ENCODE measurements around the gene SEPTIN5.

Gene SEPTIN5

GRCh38 chr22:19763458-19764298 lies 49.4 kb downstream of the SEPTIN5 start:
- no peak overlapping the region for H2BK5ac ChIP-seq (ENCODE audit: low read length)
- peak overlapping the region; percentile 45 for H3K23ac ChIP-seq (ENCODE audit: low read length)
- H3K79me1 ChIP-seq (ENCODE audit: low read length): no peaks in the 10 kb centered on the region
- no peak overlapping the region for H2AK5ac ChIP-seq (ENCODE audit: low read length)
- H3K4me3 ChIP-seq (ENCODE audit: low read length): no peak overlapping the region
- no peak overlapping the region for H4K8ac ChIP-seq (ENCODE audit: low read depth, low read length)
- H3K4me1 ChIP-seq (ENCODE audit: control insufficient read depth, low read depth, low read length): peaks cover 3% of the 10 kb centered on the region
- no peak overlapping the region for H4K5ac ChIP-seq (ENCODE audit: low read length)
- peaks cover 88% of the 10 kb centered on the region for H3K27me3 ChIP-seq (ENCODE audit: insufficient read depth, low read length, poor library complexity)
- no peak overlapping the region for H3K27ac ChIP-seq (ENCODE audit: low read depth, low read length)
- no peak overlapping the region for H2BK15ac ChIP-seq (replicated peaks; ENCODE audit: low read depth)
- H3K56ac ChIP-seq (ENCODE audit: low read length): peak overlapping the region; percentile 47
- no peaks in the 10 kb centered on the region for H3K79me2 ChIP-seq (ENCODE audit: control insufficient read depth, insufficient read depth, low read length)
- DNase-seq: no peak
- no peak overlapping the region for H3K9ac ChIP-seq (ENCODE audit: low read length)
- WGBS (ENCODE audit: extremely low coverage, insufficient coverage, low lambda C conversion rate): no CpG with 5 or more reads among the region's 39 CpGs
- H3K4me2 ChIP-seq (ENCODE audit: low read length): no peak overlapping the region
- H3K4ac ChIP-seq (ENCODE audit: low read depth, low read length): no peak overlapping the region
- H3K36me3 ChIP-seq (ENCODE audit: control insufficient read depth, insufficient read depth, low read length): no peaks in the 10 kb centered on the region
- H3K18ac ChIP-seq (ENCODE audit: low read length): no peak overlapping the region
- H2BK120ac ChIP-seq (ENCODE audit: low read depth, low read length): no peak overlapping the region

- no peak overlapping the region for H3K4ac ChIP-seq (ENCODE audit: low read depth, low read length)
- H2BK120ac ChIP-seq (ENCODE audit: low read depth, low read length): no peak overlapping the region
- no peaks in the 10 kb centered on the region for H3K79me2 ChIP-seq (ENCODE audit: control insufficient read depth, insufficient read depth, low read length)
- no peak overlapping the region for H3K4me3 ChIP-seq (ENCODE audit: low read length)
- H4K5ac ChIP-seq (ENCODE audit: low read length): no peak overlapping the region
- H3K4me1 ChIP-seq (ENCODE audit: control insufficient read depth, low read depth, low read length): peaks cover 3% of the 10 kb centered on the region
- H3K18ac ChIP-seq (ENCODE audit: low read length): no peak overlapping the region
- H2AK5ac ChIP-seq (ENCODE audit: low read length): no peak overlapping the region
- WGBS (ENCODE audit: extremely low coverage, insufficient coverage, low lambda C conversion rate): no CpG with 5 or more reads among the region's 17 CpGs
- H3K27ac ChIP-seq (ENCODE audit: low read depth, low read length): no peak overlapping the region
- no peak for DNase-seq
- no peak overlapping the region for H3K9ac ChIP-seq (ENCODE audit: low read length)
- no peak overlapping the region for H4K8ac ChIP-seq (ENCODE audit: low read depth, low read length)
- H3K79me1 ChIP-seq (ENCODE audit: low read length): no peaks in the 10 kb centered on the region
- no peak overlapping the region for H3K4me2 ChIP-seq (ENCODE audit: low read length)
- H3K36me3 ChIP-seq (ENCODE audit: control insufficient read depth, insufficient read depth, low read length): no peaks in the 10 kb centered on the region
- peak overlapping the region; percentile 30 for H3K23ac ChIP-seq (ENCODE audit: low read length)
- no peak overlapping the region for H2BK15ac ChIP-seq (replicated peaks; ENCODE audit: low read depth)
- peaks cover 82% of the 10 kb centered on the region for H3K27me3 ChIP-seq (ENCODE audit: insufficient read depth, low read length, poor library complexity)
- no peak overlapping the region for H2BK5ac ChIP-seq (ENCODE audit: low read length)
- H3K56ac ChIP-seq (ENCODE audit: low read length): no peak overlapping the region
These were observed 49.9 kb downstream of the SEPTIN5 start for GRCh38 chr22:19764299-19764593.

GRCh38 chr22:19764636-19765476 lies 50.6 kb downstream of the SEPTIN5 start:
- H3K79me1 ChIP-seq (ENCODE audit: low read length): no peaks in the 10 kb centered on the region
- H3K4me3 ChIP-seq (ENCODE audit: low read length): no peak overlapping the region
- H3K4ac ChIP-seq (ENCODE audit: low read depth, low read length): no peak overlapping the region
- H3K18ac ChIP-seq (ENCODE audit: low read length): no peak overlapping the region
- no peak overlapping the region for H2AK5ac ChIP-seq (ENCODE audit: low read length)
- H3K4me1 ChIP-seq (ENCODE audit: control insufficient read depth, low read depth, low read length): peaks cover 3% of the 10 kb centered on the region
- WGBS (ENCODE audit: extremely low coverage, insufficient coverage, low lambda C conversion rate): no CpG with 5 or more reads among the region's 25 CpGs
- no peak overlapping the region for H3K27ac ChIP-seq (ENCODE audit: low read depth, low read length)
- peaks cover 78% of the 10 kb centered on the region for H3K27me3 ChIP-seq (ENCODE audit: insufficient read depth, low read length, poor library complexity)
- no peak overlapping the region for H2BK15ac ChIP-seq (replicated peaks; ENCODE audit: low read depth)
- no peak overlapping the region for H3K9ac ChIP-seq (ENCODE audit: low read length)
- H2BK5ac ChIP-seq (ENCODE audit: low read length): no peak overlapping the region
- no peaks in the 10 kb centered on the region for H3K36me3 ChIP-seq (ENCODE audit: control insufficient read depth, insufficient read depth, low read length)
- peak overlapping the region; percentile 66 for H3K23ac ChIP-seq (ENCODE audit: low read length)
- no peak overlapping the region for H2BK120ac ChIP-seq (ENCODE audit: low read depth, low read length)
- no peak overlapping the region for H4K8ac ChIP-seq (ENCODE audit: low read depth, low read length)
- H3K4me2 ChIP-seq (ENCODE audit: low read length): no peak overlapping the region
- DNase-seq: no peak
- H4K5ac ChIP-seq (ENCODE audit: low read length): no peak overlapping the region
- H3K56ac ChIP-seq (ENCODE audit: low read length): peak overlapping the region; percentile 42
- H3K79me2 ChIP-seq (ENCODE audit: control insufficient read depth, insufficient read depth, low read length): no peaks in the 10 kb centered on the region

- no peak overlapping the region for H3K18ac ChIP-seq (ENCODE audit: low read length)
- no peak overlapping the region for H2BK5ac ChIP-seq (ENCODE audit: low read length)
- no peak overlapping the region for H3K23ac ChIP-seq (ENCODE audit: low read length)
- peaks cover 75% of the 10 kb centered on the region for H3K27me3 ChIP-seq (ENCODE audit: insufficient read depth, low read length, poor library complexity)
- peak; percentile 48 for DNase-seq
- H3K9ac ChIP-seq (ENCODE audit: low read length): no peak overlapping the region
- H3K36me3 ChIP-seq (ENCODE audit: control insufficient read depth, insufficient read depth, low read length): no peaks in the 10 kb centered on the region
- H3K79me1 ChIP-seq (ENCODE audit: low read length): no peaks in the 10 kb centered on the region
- H3K56ac ChIP-seq (ENCODE audit: low read length): no peak overlapping the region
- no peak overlapping the region for H3K4ac ChIP-seq (ENCODE audit: low read depth, low read length)
- H2BK120ac ChIP-seq (ENCODE audit: low read depth, low read length): no peak overlapping the region
- no peak overlapping the region for H4K8ac ChIP-seq (ENCODE audit: low read depth, low read length)
- H3K4me3 ChIP-seq (ENCODE audit: low read length): no peak overlapping the region
- H3K79me2 ChIP-seq (ENCODE audit: control insufficient read depth, insufficient read depth, low read length): no peaks in the 10 kb centered on the region
- no peak overlapping the region for H2AK5ac ChIP-seq (ENCODE audit: low read length)
- H2BK15ac ChIP-seq (replicated peaks; ENCODE audit: low read depth): no peak overlapping the region
- WGBS (ENCODE audit: extremely low coverage, insufficient coverage, low lambda C conversion rate): no CpG with 5 or more reads among the region's 83 CpGs
- peaks cover 3% of the 10 kb centered on the region for H3K4me1 ChIP-seq (ENCODE audit: control insufficient read depth, low read depth, low read length)
- no peak overlapping the region for H4K5ac ChIP-seq (ENCODE audit: low read length)
- H3K27ac ChIP-seq (ENCODE audit: low read depth, low read length): no peak overlapping the region
- H3K4me2 ChIP-seq (ENCODE audit: low read length): peak overlapping the region; percentile 40
These were observed 51.4 kb downstream of the SEPTIN5 start for GRCh38 chr22:19765477-19766239.

- no peak overlapping the region for H3K18ac ChIP-seq (ENCODE audit: low read length)
- H2BK15ac ChIP-seq (replicated peaks; ENCODE audit: low read depth): no peak overlapping the region
- WGBS (ENCODE audit: extremely low coverage, insufficient coverage, low lambda C conversion rate): no CpG with 5 or more reads among the region's 36 CpGs
- peaks cover 3% of the 10 kb centered on the region for H3K4me1 ChIP-seq (ENCODE audit: control insufficient read depth, low read depth, low read length)
- no peaks in the 10 kb centered on the region for H3K36me3 ChIP-seq (ENCODE audit: control insufficient read depth, insufficient read depth, low read length)
- DNase-seq: no peak
- no peak overlapping the region for H2AK5ac ChIP-seq (ENCODE audit: low read length)
- no peak overlapping the region for H3K4ac ChIP-seq (ENCODE audit: low read depth, low read length)
- no peak overlapping the region for H3K23ac ChIP-seq (ENCODE audit: low read length)
- H4K5ac ChIP-seq (ENCODE audit: low read length): no peak overlapping the region
- H3K56ac ChIP-seq (ENCODE audit: low read length): no peak overlapping the region
- no peak overlapping the region for H2BK120ac ChIP-seq (ENCODE audit: low read depth, low read length)
- no peak overlapping the region for H2BK5ac ChIP-seq (ENCODE audit: low read length)
- H3K9ac ChIP-seq (ENCODE audit: low read length): no peak overlapping the region
- H3K4me3 ChIP-seq (ENCODE audit: low read length): no peak overlapping the region
- no peaks in the 10 kb centered on the region for H3K79me1 ChIP-seq (ENCODE audit: low read length)
- H3K4me2 ChIP-seq (ENCODE audit: low read length): no peak overlapping the region
- peaks cover 73% of the 10 kb centered on the region for H3K27me3 ChIP-seq (ENCODE audit: insufficient read depth, low read length, poor library complexity)
- H3K79me2 ChIP-seq (ENCODE audit: control insufficient read depth, insufficient read depth, low read length): no peaks in the 10 kb centered on the region
- no peak overlapping the region for H3K27ac ChIP-seq (ENCODE audit: low read depth, low read length)
- H4K8ac ChIP-seq (ENCODE audit: low read depth, low read length): no peak overlapping the region
These were observed 51.9 kb downstream of the SEPTIN5 start for GRCh38 chr22:19766240-19766510.

Measured in mesendoderm (in vitro differentiated cells).